ENCODE results near the gene TRIM40. TPM values are rescaled to one million over a fixed set of nuclear protein-coding genes. Genes with fewer than 3 reads are reported as not detected.

The TRIM40 gene
- total RNA-seq, 6 experiments from 2014 or later: 0.18 to 5.2 TPM; not detected in 4

- TF ChIP-seq CTCF (IDR thresholded peaks at IDR 0.05): no peak
- no peak for TF ChIP-seq POLR2A (IDR thresholded peaks at IDR 0.05)
These were observed 14.2 kb upstream of the TRIM40 start for GRCh38 chr6:30121446-30122366.

GRCh38 chr6:30122515-30122914 lies 13.4 kb upstream of the TRIM40 start:
- Histone ChIP-seq H3K4me1 (peaks cover 0 to under 1% (median 0%) of the 10 kb centered on the region in 4 donors), H3K4me3 (no peak overlapping the region), H3K27me3 (no peaks in the 10 kb centered on the region), H3K9me3 (no peaks in the 10 kb centered on the region), H3K27ac (no peak overlapping the region), H3K36me3 (no peaks in the 10 kb centered on the region)
- DNase-seq: no peak
- WGBS (ENCODE audit: insufficient coverage, low coverage, low lambda C conversion rate, missing lambda C conversion rate): 52% methylated on average over 2 of the region's 2 CpGs
- ATAC-seq: no peak
- no peak for TF ChIP-seq CTCF (IDR thresholded peaks at IDR 0.05)
- no peak for TF ChIP-seq POLR2A (IDR thresholded peaks at IDR 0.05)
- intact Hi-C loops (cut with DNase I): no loop called here

More at GRCh38 chr6:30121446-30122366, 14.2 kb upstream of the TRIM40 start:
- Histone ChIP-seq H3K36me3 (no peaks in the 10 kb centered on the region), H3K27me3 (no peaks in the 10 kb centered on the region), H3K9me3 (no peaks in the 10 kb centered on the region), H3K4me1 (no peaks in the 10 kb centered on the region), H3K27ac (no peak overlapping the region), H3K4me3 (no peak overlapping the region)
- WGBS (ENCODE audit: insufficient coverage, low coverage, low lambda C conversion rate, missing lambda C conversion rate): 43% methylated on average over 3 of the region's 10 CpGs
- no peak for ATAC-seq
- intact Hi-C loops (cut with DNase I): no loop called here
- no peak for DNase-seq

GRCh38 chr6:30127238-30128093 lies 8.5 kb upstream of the TRIM40 start:
- TF ChIP-seq POLR2A (IDR thresholded peaks at IDR 0.05) (no peak), CTCF (IDR thresholded peaks at IDR 0.05) (no peak)
- DNase-seq: no peak
- Histone ChIP-seq H3K9me3 (no peaks in the 10 kb centered on the region), H3K27me3 (peaks cover 0 to 8% of the 10 kb centered on the region in 2 donors), H3K36me3 (no peaks in the 10 kb centered on the region), H3K4me3 (no peak overlapping the region), H3K4me1 (peaks cover 0 to 9% (median 2%) of the 10 kb centered on the region in 4 donors), H3K27ac (no peak overlapping the region)
- WGBS (ENCODE audit: insufficient coverage, low coverage, low lambda C conversion rate, missing lambda C conversion rate): 45% methylated on average over 27 of the region's 50 CpGs
- intact Hi-C loops (cut with DNase I): no loop called here
- peak in 1 of 4 donors; percentile 15 for ATAC-seq

- H3K4me1 ChIP-seq: peaks cover 0 to 9% (median 2%) of the 10 kb centered on the region in 4 donors
- TF ChIP-seq CTCF (IDR thresholded peaks at IDR 0.05): no peak
- intact Hi-C loops (cut with DNase I): no loop called here
- H3K36me3 ChIP-seq: no peaks in the 10 kb centered on the region
- no peak for DNase-seq
- H3K27ac ChIP-seq: no peak overlapping the region
- no peaks in the 10 kb centered on the region for H3K9me3 ChIP-seq
- no peak overlapping the region for H3K4me3 ChIP-seq
- WGBS (ENCODE audit: insufficient coverage, low coverage, low lambda C conversion rate, missing lambda C conversion rate): 62% methylated on average over 10 of the region's 10 CpGs
- peaks cover 0 to 8% of the 10 kb centered on the region in 2 donors for H3K27me3 ChIP-seq
- peak in 1 of 4 donors; percentile 10 for ATAC-seq
These were observed 6.4 kb upstream of the TRIM40 start for GRCh38 chr6:30129265-30130178.
